ENCODE results near the gene CTSS.

GRCh38 chr1:150730130-150730721 is 35.4 kb downstream of the CTSS start:
- TF ChIP-seq CTCF (IDR thresholded peaks at IDR 0.05) (no peak), POLR2A (IDR thresholded peaks at IDR 0.05) (no peak)
